ENCODE results near the gene LTB4R2.

DNA sequence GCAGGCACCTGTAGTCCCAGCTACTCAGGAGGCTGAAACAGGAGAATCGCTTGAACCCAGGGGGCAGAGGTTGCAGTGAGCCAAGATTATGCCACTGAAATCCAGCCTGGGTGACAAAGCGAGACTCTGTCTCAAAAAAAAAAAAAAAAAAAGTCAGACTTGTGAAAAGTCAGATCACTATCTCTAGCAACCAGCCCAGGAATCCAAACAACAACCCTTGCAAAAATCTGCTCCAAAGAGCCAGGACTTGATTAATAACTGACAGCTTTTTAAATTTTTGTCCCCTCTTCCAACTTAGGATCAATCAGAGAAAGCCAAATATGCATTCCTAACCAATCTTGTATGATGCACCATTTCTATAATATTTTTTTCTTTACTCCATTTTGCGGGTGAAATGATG is 50.3 kb downstream of the LTB4R2 start:
- TF ChIP-seq, protein P1, sequence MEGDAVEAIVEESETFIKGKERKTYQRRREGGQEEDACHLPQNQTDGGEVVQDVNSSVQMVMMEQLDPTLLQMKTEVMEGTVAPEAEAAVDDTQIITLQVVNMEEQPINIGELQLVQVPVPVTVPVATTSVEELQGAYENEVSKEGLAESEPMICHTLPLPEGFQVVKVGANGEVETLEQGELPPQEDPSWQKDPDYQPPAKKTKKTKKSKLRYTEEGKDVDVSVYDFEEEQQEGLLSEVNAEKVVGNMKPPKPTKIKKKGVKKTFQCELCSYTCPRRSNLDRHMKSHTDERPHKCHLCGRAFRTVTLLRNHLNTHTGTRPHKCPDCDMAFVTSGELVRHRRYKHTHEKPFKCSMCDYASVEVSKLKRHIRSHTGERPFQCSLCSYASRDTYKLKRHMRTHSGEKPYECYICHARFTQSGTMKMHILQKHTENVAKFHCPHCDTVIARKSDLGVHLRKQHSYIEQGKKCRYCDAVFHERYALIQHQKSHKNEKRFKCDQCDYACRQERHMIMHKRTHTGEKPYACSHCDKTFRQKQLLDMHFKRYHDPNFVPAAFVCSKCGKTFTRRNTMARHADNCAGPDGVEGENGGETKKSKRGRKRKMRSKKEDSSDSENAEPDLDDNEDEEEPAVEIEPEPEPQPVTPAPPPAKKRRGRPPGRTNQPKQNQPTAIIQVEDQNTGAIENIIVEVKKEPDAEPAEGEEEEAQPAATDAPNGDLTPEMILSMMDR (conservative IDR thresholded peaks at IDR 0.05; ENCODE audit: low read depth in 2 of 2): no peak
- TF ChIP-seq CREB1 (CRISPR knock-in tag; IDR thresholded peaks at IDR 0.05; ENCODE audit: low read depth): no peak
- no peak for TF ChIP-seq ZNF331 (CRISPR knock-in tag; IDR thresholded peaks at IDR 0.05; ENCODE audit: low read depth)
- no peak for TF ChIP-seq EZH2phosphoT487 (IDR thresholded peaks at IDR 0.05; ENCODE audit: unreplicated experiment)

Data from GM23338 (cell line).